ENCODE results near the gene UBE2L3. TPM values are rescaled to one million over a fixed set of nuclear protein-coding genes. Genes with fewer than 3 reads are reported as not detected.
"Not testable (repeated sequence)": the region's sequence is repeated elsewhere in the genome, so short reads cannot be mapped to it uniquely, and the experiment has no call there.

UBE2L3 gene
- total RNA-seq, 2 donors from 2014 or later = 74.6 to 79.4 TPM

- WGBS, 2 experiments (ENCODE audit: insufficient coverage in 1 of 2, insufficient read length in 1 of 2) = 95 to 97% methylated on average over 5 of the region's 5 CpGs
- no peaks in the 10 kb centered on the region for H3K27me3 Mint-ChIP-seq (ENCODE audit: insufficient read depth)
- Histone ChIP-seq H3K4me1 (ENCODE audit: control insufficient read depth, insufficient read depth, low read length) (peaks cover 9% of the 10 kb centered on the region), H3K9me3 (ENCODE audit: control insufficient read depth, low read length) (no peaks in the 10 kb centered on the region), H3K36me3 (ENCODE audit: control insufficient read depth, insufficient read depth, low read length) (peaks cover 33% of the 10 kb centered on the region), H3K27ac (ENCODE audit: low read depth, low read length) (no peak overlapping the region), H3K27me3 (ENCODE audit: control insufficient read depth, insufficient read depth, low read length, poor library complexity, severe bottlenecking) (no peaks in the 10 kb centered on the region), H3K4me3 (ENCODE audit: low read length) (no peak overlapping the region), H3K9ac (ENCODE audit: extremely low read depth, low read length, poor library complexity, severe bottlenecking) (no peak overlapping the region)
- peak overlapping the region; percentile 66 for H3K27ac Mint-ChIP-seq
- peaks cover 35% of the 10 kb centered on the region for H3K4me1 Mint-ChIP-seq
- TF ChIP-seq CTCF (conservative IDR thresholded peaks at IDR 0.05) = no peak
- H3K36me3 Mint-ChIP-seq (ENCODE audit: low read depth) = peaks cover 31% of the 10 kb centered on the region
- DNase-seq = no peak
- no peaks in the 10 kb centered on the region for H3K9me3 Mint-ChIP-seq
- no peak overlapping the region for H3K4me3 Mint-ChIP-seq
Observed at GRCh38 chr22:21573750-21574494, 6.4 kb downstream of the UBE2L3 start.

DNA sequence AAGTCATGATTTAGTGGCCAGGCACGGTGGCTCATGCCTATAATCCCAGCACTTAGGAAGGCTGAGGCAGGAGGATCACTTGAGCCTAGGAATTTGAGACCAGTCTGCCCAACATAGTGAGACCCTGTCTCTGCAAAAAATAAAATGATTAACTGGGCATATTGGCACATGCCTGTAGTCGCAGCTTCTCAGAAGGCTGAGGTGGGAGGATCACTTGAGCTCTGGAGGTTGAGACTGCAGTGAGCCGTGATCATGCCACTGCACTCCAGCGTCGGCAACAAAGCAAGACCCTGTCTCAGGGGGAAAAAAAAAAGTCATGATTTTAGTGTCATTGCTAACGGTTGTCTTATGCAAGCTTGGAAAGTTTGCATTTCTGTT lies 11.9 kb downstream of the UBE2L3 start:
- Mint-ChIP-seq H3K4me3 (no peak overlapping the region), H3K9me3 (no peaks in the 10 kb centered on the region), H3K4me1 (peaks cover 1% of the 10 kb centered on the region), H3K36me3 (ENCODE audit: low read depth) (peaks cover 17% of the 10 kb centered on the region), H3K27ac (no peak overlapping the region), H3K27me3 (ENCODE audit: insufficient read depth) (no peaks in the 10 kb centered on the region)
- Histone ChIP-seq H3K27ac (ENCODE audit: low read depth, low read length) (no peak overlapping the region), H3K27me3 (ENCODE audit: control insufficient read depth, insufficient read depth, low read length, poor library complexity, severe bottlenecking) (no peaks in the 10 kb centered on the region), H3K36me3 (ENCODE audit: control insufficient read depth, insufficient read depth, low read length) (peaks cover 15% of the 10 kb centered on the region), H3K9me3 (ENCODE audit: control insufficient read depth, low read length) (no peaks in the 10 kb centered on the region), H3K4me1 (ENCODE audit: control insufficient read depth, insufficient read depth, low read length) (no peaks in the 10 kb centered on the region), H3K4me3 (ENCODE audit: low read length) (no peak overlapping the region), H3K9ac (ENCODE audit: extremely low read depth, low read length, poor library complexity, severe bottlenecking) (no peak overlapping the region)
- DNase-seq = no peak
- 97 to 100% methylated on average over 5 to 6 of the region's 6 CpGs for WGBS, 2 experiments (ENCODE audit: insufficient coverage in 1 of 2, insufficient read length in 1 of 2)
- no peak for TF ChIP-seq CTCF (conservative IDR thresholded peaks at IDR 0.05)

GRCh38 chr22:21580623-21581007 lies 13.1 kb downstream of the UBE2L3 start:
- H3K36me3 Mint-ChIP-seq (ENCODE audit: low read depth) = peaks cover 19% of the 10 kb centered on the region
- DNase-seq; H3K27ac Mint-ChIP-seq; H3K27me3 ChIP-seq (ENCODE audit: control insufficient read depth, insufficient read depth, low read length, poor library complexity, severe bottlenecking); H3K9ac ChIP-seq (ENCODE audit: extremely low read depth, low read length, poor library complexity, severe bottlenecking); H3K4me1 Mint-ChIP-seq; H3K4me3 ChIP-seq (ENCODE audit: low read length); H3K9me3 Mint-ChIP-seq; H3K4me1 ChIP-seq (ENCODE audit: control insufficient read depth, insufficient read depth, low read length); H3K4me3 Mint-ChIP-seq; H3K27me3 Mint-ChIP-seq (ENCODE audit: insufficient read depth); H3K27ac ChIP-seq (ENCODE audit: low read depth, low read length); H3K9me3 ChIP-seq (ENCODE audit: control insufficient read depth, low read length): not testable (repeated sequence)
- WGBS, 2 experiments (ENCODE audit: insufficient coverage in 1 of 2, insufficient read length in 1 of 2) = 89 to 94% methylated on average over 6 to 9 of the region's 9 CpGs
- H3K36me3 ChIP-seq (ENCODE audit: control insufficient read depth, insufficient read depth, low read length) = peaks cover 21% of the 10 kb centered on the region

GRCh38 chr22:21581009-21581713 lies 13.6 kb downstream of the UBE2L3 start:
- not testable (repeated sequence) for H3K4me3 Mint-ChIP-seq; DNase-seq; H3K4me1 Mint-ChIP-seq; H3K4me1 ChIP-seq (ENCODE audit: control insufficient read depth, insufficient read depth, low read length); H3K27ac Mint-ChIP-seq; H3K9ac ChIP-seq (ENCODE audit: extremely low read depth, low read length, poor library complexity, severe bottlenecking); H3K27me3 ChIP-seq (ENCODE audit: control insufficient read depth, insufficient read depth, low read length, poor library complexity, severe bottlenecking); H3K4me3 ChIP-seq (ENCODE audit: low read length); H3K27me3 Mint-ChIP-seq (ENCODE audit: insufficient read depth); H3K9me3 ChIP-seq (ENCODE audit: control insufficient read depth, low read length); H3K9me3 Mint-ChIP-seq; H3K27ac ChIP-seq (ENCODE audit: low read depth, low read length)
- peaks cover 17% of the 10 kb centered on the region for H3K36me3 Mint-ChIP-seq (ENCODE audit: low read depth)
- 93 to 95% methylated on average over 8 to 10 of the region's 10 CpGs for WGBS, 2 experiments (ENCODE audit: insufficient coverage in 1 of 2, insufficient read length in 1 of 2)
- H3K36me3 ChIP-seq (ENCODE audit: control insufficient read depth, insufficient read depth, low read length) = peaks cover 24% of the 10 kb centered on the region

All from endodermal cell (in vitro differentiated cells).